Stimulated activated CD4-positive, alpha-beta T cell treated with anti-CD3 and anti-CD28 coated beads, Interleukin-2, amount 100 ng/mL, for 4 hours (primary cell): Measurements from ENCODE around the gene CTNNBL1.

Experiments used
- DNase-seq: peaks from one replicate; pipeline ENCODE4 v3.0.0-alpha.2; 2020; ENCODE audit warnings: low read depth

Gene CTNNBL1

DNA sequence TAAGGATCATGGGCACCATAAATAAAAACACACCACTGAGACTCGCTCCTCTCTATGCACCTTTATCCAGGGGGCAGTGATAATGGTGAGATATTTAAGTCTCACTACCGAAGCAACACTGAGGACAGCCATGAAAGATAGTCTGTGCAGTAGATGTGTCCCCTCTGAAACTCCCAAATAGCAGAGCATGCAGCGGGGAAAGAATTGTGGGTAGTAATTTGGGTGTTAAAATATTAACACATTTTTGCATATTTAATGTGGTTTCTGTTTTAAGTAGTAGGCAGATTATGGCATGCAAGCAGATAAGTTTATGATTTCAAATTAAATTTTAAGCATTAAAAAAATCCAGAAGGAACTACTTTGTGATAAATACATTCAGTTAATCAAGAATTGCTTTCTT, 82.7 kb downstream of the CTNNBL1 start:
- no peak for DNase-seq

DNA sequence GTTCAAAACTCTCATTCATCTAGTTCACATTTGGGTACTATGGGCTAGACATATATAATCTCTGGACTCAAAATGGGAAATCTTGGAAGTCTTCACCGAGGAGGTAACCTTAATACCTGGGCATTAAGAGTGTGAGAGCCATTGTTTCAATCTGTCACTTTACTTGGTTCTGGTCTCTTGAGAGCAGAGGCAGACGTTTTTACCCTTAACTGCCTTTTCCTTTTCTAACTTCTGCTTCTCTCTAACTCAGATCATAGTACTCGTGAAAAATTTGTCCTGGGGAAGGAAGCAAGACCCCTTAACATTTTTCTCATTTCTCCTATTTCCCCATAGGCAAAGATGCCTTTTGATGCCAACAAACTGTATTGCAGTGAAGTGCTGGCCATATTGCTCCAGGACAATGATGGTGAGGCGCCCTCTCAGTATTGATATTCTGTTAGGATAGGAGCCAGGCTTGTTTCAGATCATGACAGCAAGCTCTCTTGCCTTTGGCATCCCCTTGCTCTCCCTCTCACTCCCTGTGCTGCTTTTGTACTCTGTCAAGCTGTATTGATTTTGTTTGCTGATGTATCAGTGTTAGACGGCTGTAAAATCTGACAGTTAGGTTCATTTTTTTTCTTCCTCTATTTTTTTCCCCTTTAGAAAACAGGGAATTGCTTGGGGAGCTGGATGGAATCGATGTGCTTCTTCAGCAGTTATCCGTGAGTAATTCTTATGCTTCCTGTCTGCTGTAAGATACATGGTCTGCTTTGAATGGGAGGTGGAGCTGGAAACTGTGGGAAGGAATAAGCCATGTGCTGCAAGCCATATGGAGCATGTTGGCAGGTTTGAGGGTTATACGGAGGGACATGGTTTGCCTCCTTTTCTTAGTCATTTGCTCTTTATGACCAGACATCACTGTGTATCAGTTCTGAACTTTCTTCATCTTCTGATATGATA, 83.5 kb downstream of the CTNNBL1 start:
- no peak for DNase-seq

DNA sequence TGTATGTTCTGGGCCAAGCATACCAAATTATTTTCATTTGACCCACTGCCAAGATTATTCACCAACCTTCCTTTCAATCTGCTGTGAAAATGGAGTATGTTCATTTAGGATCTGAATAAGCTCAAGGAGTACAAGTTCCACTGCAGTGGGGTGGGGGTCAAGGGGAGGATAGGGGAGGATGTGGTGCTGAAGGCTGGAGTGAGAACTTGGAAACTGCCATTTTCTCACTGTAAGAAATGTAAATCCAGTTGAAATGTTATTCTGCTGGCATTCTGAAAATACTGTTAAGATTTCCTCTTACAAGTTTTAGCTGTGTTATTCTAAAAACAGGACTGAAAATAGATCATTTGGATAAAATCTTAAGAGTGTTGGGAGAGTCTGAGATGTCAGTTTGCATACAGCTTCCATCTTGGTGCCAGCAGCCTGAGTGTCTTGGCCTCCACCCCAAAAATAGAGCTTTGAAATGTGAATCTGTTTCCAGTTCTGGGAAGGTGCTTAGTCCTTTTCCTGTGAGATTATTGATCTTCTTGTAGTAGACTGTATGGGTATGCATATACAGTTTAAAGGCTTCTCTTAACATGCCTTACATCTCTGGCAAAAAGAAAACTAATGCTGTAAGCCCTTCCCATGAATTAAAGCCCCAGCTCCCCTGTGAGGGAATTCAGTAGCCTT, 84.3 kb downstream of the CTNNBL1 start:
- DNase-seq, result no peak

DNA sequence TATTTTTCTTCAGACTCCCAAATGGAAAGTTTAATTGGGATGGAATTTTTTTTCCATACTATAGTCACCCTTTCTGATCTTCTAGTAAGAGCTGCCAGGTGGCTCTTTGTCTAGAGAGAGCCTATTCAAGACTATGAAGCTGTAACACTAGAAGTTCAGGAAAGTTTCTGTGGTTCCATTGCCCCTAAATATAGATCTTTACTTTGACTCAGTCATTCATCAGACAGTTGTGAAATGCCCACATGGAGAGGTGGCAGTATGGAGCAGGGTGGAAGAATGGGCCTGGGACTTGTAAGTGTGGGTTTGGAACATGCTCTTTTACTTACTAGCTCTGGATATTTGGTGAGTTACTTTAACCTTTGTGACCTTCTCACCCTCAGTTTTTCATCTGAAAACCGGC, 87.8 kb downstream of the CTNNBL1 start:
- DNase-seq, result no peak

DNA sequence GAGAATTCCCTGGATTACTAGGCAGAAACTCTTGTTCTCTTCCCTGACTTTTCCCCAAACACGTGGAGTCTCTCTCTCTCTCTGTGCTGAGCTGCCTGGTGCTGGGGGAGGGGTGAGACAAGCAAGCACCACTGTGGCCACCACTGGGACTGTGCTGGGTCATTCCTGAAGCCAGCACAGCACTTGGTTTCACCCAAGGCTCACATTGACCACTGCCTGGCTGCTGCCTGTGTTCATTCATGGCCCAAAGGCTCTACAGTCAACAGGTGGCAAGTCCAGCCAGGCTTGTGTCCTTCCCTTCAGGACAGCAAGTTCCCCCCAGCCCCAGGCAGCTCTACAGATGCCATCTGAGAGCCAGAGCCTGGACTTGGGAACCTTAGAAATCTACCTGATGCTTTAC, 92.2 kb downstream of the CTNNBL1 start:
- DNase-seq, result no peak

DNA sequence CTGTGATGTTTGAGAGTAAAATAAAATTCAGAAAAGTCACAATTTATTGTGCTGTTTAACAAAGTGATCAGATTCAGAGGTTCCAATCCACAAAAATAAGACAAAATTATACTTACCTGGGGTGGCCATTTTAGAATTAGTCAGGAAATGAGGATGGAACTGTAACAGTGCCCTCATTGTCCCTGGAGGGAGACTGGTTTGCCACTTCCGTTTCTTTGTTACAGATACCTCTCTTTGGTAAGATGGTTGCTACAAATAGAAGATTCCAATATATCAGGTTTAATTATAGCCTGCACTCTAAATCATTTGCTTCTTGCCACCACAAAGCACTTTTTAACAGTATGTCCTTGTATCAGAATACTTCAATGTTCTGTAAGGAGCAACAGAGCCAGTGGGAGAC, 95.6 kb downstream of the CTNNBL1 start:
- DNase-seq, result no peak

DNA sequence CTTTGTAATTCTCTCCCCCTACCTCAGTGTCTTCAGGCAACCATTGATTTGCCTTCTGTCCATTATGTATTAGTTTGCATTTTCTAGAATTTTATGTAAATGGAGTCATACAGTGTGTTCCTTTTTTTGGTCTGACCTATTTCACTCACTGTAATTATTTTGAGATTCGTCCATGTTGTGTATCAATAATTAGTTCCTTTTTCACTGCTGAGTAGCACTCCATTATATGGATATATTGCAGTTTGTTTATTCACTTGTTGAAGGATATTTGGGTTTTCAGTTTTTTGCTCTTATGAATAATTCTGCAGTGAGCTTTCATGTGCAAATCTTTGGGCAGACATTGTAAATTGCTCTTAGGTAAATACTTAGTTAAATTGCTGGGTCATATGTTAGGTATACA, 97.1 kb downstream of the CTNNBL1 start:
- DNase-seq, result no peak

DNA sequence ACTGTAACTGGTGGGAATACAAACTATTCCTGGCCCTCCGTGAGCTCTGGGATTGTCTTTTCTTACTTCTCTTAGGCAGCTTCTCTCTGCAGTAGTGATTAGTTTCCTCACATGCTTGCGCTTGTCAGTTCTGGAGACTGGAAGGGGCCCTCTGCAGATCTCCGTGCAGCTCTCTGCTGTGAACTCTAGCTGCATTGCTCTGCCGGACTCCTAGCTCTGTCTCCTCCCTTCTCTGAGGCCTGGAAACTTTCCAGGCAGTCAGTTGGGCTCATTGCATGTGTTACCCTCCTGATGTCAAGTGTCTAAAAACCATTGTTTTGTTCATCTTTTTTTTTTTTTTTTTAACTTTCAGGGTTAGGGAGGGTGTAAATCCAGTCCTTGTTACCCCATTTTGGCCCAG, 102.3 kb downstream of the CTNNBL1 start:
- DNase-seq, result no peak

DNA sequence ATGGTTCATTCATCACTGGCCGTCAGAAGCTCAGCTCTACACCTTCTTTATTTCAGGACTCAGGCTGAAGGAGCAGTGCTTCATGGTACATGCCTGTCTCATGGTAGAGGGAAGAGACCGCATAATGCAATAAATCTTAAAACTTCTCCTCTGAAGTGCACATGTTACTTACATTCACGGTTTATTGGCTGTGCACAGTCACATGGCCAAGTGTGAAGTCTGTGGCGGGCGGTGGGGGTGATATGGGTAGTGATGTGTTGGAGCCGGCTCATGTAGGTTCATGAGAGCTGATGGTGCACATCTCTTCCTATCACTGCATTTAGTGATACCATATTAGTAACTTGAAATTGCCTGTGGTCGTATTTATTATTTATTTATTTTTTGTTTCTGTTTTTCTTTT, 102.9 kb downstream of the CTNNBL1 start:
- no peak for DNase-seq

DNA sequence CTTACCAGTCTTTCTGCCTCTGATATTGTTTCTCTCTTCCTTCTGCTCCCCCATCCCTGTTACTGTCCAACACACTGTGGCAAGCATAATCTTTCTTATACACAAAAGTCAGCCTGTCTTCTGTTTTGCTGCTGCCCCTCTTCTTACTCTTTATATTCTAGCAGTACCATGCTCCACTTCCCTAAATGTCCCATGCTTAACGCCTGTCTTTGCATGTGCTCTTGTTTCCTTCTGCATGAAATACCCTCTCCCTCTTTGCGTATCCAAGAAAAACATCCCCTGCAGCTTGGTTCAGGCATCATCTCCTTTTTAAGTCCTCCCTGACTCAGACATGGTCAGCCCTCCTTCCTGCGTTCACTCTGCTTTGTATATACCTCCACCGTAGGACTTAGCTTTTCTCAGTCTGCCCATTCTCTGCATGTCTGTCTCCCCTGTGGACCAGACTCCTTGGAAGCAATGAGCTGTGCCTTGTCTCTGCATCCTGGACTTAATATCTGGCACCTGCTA, 103.9 kb downstream of the CTNNBL1 start:
- no peak for DNase-seq

DNA sequence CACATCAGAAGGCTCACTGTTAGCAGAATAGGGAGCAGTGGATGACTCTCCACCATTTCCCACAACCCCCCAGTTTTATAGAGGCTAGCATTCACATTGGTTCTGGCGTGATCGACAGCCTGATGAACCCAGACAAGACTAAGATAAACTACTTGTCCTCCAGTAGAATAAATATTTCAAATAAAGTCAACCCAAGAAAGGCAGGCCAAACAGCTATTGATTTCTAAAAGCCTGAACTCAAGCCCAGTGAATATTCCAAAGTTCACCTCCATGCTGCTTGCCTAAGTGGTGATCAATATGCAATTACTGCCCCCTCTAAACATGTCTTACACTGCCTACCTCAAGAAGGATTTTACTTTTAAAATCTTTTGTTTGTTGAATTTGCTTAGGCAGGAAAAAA, 104.5 kb downstream of the CTNNBL1 start:
- no peak for DNase-seq

DNA sequence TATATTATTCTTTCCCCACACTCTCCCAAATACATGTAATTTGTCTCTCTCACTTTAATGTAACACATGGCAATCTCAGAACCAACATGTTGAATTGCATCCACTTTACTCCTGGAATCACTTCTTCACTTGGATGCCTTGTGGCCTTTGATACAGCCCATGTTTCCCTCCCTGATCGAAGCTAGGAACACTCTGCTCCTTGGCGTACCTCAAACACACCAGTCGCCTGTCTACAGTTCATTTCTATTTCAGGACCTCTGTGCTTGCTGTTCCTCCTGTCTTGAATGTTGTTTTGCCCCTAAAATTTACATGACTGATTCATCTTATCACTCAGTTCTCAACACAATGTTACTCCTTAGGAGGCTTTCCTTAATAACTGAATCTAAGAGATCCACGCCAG, 106.8 kb downstream of the CTNNBL1 start:
- no peak for DNase-seq

DNA sequence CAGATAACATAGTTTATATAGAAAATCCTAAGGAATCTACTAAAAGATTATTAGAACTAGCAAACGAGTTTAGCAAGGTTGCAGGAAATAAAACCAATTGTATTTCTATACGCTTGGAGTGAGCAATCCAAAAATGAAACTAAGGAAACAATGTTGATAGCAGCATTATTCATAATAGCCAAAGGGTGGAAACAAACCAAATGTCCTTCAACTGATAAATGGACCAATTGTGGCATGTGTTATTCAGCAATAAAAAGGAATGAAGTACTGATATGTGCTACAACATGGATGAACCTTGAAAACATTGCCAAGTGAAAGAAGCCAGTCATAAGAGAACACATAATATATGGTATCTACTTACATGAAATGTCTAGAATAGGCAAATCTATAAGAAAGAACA, 108.1 kb downstream of the CTNNBL1 start:
- no peak for DNase-seq

DNA sequence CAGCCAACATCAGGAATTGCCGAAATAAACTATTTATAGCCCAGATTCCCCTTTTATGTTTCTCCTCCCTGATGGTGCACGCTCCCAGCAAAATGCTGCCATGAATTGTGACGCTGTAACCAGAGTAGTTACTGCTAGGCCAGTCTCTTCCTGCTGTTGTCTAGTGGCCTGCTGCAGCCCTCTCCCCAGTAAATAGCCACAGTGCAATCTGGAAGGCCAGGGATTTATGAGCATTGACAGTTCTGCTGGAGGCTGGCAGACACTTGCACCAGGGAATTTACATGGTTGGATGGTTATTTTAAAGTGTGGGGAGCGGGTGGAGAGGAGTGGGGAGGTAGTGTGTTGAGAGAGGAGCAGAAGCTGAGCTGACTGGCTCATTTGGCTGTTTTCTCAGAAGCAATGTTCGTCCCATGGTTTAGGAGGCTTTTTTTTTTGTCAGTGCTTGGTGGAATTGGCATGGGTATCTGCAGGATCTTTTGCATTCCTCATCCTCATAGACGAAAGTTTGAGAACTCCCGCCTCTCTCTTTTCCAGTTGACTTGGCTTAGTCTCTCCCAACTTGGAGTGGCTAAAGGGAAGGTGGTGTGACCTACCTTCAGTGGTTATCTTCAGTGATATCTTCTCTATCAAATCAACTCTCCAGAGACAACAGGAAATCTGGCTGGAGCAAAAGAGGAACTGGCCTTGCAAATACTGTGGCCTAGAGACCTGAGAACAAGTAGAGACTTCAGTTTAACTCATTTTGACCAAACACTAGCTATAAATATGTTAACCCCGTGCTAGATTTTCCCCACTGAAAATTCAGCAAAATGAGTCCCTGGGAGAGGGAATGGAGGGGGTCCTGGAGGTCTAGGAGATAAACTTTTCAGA, 109.8 kb downstream of the CTNNBL1 start:
- no peak for DNase-seq

DNA sequence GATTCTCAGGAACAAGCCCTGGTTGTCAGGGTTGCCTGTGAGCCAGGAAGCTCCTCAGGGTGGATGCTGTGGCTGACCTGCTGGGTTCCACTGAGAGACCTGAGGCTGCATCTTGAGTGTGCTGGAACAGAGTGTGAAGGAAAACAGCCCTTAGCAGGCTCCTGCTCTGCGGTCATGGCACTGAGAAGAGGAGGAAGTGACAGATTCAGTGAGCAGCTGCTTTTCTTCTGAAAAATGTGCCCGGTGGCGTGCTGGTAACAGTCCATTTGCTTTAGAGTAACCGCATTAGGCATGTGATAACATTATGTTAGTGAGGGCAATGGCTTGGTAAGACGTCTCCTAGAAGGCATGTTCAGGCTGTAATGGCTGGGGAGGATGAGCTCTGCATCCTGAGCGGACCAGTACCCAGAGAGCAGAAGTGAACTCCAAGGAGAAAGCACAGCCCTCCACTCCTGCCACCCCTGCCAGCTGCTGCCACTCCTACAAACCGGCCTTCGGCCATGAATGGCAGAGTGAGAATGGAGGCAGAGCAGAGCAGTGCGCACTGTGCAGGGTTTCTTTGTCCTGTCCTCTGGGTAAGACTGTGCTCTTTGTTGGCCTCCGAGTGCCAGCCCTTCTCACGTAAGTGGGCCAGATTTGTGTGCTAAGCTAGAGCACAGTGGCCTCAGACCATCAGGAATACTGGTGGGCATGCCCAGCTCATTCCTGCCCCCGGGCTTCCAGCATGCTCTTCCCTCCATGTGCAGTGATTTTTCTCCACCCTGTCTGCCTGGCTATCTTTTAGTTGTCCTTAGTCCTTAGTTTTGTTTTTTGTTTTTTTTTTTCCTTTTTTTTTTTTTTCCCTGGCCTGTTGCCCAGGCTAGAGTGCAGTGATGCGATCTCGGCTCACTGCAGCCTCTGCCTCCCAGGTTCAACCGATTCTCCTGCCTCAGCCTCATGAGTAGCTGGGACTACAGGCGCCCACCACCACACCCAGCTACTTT, 111.0 kb downstream of the CTNNBL1 start:
- no peak for DNase-seq

DNA sequence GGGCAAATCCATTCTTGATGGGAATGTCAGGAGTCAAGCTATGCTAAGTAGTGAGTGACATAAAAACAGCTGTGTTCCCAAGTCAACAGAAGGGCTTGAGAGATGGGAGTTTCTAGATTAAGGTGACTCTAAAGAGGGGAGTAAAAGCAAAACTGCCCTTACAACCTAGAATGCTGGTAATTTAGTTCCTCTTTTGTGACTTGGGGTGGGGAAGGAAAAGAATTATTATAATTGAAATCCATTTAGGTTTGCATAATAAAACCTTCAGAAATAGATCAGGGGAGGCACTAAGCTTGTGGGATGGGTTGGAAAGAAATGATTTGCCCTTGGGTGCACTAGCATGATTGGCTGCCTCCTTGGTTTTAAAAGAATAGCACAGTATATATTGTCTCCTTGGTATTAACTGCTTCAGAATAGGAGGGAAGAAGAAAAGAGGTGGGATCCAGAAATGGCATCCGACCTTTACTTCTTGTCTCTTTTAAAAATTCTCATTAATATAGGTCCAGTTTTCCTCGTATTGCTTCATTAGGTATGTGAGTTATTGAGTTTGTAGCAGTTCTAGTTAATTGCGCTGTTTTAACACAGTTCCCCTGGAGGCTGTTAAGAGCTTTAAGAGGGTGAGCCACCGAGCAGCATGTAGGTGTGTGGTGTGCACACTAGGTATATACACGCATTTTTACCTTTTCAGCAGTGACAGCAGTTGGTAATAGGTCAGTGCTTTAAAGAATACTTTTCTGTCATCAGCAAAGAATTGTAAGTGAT, 113.8 kb downstream of the CTNNBL1 start:
- no peak for DNase-seq

DNA sequence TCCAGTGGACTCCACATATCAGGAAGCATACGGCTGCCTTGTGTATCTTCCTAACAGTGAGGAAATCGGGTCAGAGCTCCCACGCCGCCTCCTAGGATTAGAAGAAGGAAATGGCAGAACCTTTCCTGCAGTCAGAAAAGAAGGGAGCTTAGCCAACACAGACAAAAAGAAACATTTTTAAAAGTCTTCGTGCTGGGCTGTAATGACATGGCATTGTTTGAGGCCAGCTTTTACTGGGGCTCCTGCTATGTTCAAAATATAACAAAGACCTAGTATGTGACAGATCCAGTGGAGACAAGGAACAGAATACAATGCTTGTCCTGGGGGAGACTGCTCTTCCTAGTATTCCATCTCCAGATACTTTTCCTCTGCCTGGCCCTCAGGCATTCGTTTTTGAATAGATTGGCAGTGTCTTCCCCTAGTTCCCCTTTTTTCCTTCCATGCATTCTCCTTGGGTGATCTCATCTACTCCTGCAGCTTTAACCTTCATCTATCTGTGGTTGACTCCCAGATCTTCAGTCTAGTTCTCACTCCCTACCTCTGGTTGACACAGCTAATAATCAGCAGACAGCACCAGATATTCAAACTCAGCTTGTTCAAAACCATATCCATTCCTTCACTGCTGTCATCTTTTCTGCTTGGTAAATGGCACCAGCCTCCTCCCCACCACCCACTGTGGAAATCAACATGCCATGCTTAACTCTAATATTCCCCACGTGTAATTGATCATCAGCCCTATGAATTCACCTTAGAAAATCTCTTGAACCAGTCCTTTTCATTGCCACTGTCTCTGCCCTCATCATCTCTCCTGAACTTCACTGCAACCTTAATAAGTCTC, 114.6 kb downstream of the CTNNBL1 start:
- no peak for DNase-seq

DNA sequence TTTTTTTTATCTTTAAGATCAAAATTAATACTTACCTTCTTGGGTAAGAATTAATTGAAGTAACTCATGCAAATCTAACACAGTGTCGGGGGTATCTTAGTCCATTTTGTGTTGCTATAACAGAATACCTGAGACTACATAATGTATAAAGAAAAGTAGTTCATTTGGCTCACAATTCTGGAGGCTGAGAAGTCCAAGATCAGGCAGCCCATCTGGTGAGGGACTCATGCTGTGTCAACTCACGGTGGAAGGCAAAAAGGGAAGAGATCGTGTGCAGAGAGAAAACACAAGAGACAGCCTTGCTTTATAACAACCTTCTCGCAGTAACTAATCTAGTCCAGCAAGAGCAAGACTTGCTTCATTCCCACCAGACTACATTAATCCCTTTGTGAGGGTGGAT, 116.2 kb downstream of the CTNNBL1 start:
- no peak for DNase-seq

DNA sequence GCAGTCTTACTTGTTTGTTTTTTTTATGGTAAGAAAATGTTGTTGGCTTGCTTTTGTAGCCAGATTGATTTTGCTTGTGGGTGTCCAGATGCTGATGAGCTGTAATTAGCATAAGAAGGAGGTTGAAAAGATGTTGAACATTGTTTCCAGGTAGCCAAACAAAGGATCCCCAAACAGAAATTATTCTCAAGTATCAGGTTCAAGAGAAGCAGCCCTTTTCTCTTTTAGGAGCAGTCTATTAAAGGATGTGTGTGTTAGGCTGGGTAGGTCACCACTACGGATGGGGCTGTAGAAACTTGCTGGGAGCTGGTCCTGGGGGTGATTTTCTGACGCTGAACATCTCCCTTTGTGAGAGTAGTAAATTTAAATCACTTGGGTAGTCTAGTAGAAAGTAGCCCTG, 122.2 kb downstream of the CTNNBL1 start:
- DNase-seq, result no peak
